ENCODE data around the gene C1orf52.

Gene C1orf52

GRCh38 chr1:85297855-85298629 is 38.6 kb upstream of the C1orf52 start:
- DNase-seq (ENCODE audit: low read depth) = peak; percentile 99
- H3K4me3 ChIP-seq (ENCODE audit: control insufficient read depth, low read depth, low read length) = peak overlapping the region; percentile 4
- no peak for TF ChIP-seq CTCF (conservative IDR thresholded peaks at IDR 0.05; ENCODE audit: control insufficient read depth, insufficient read depth, low read depth, low read length)

- TF ChIP-seq CTCF (conservative IDR thresholded peaks at IDR 0.05; ENCODE audit: control insufficient read depth, insufficient read depth, low read depth, low read length) = no peak
- H3K4me3 ChIP-seq (ENCODE audit: control insufficient read depth, low read depth, low read length) = peak overlapping the region; percentile 4
- DNase-seq (ENCODE audit: low read depth) = no peak
Observed at GRCh38 chr1:85297538-85297854, 38.0 kb upstream of the C1orf52 start.

GRCh38 chr1:85296980-85297379 is 37.5 kb upstream of the C1orf52 start:
- TF ChIP-seq CTCF (conservative IDR thresholded peaks at IDR 0.05; ENCODE audit: control insufficient read depth, insufficient read depth, low read depth, low read length) = no peak
- no peak for DNase-seq (ENCODE audit: low read depth)
- no peak overlapping the region for H3K4me3 ChIP-seq (ENCODE audit: control insufficient read depth, low read depth, low read length)

GRCh38 chr1:85295654-85296053 is 36.2 kb upstream of the C1orf52 start:
- no peak for TF ChIP-seq CTCF (conservative IDR thresholded peaks at IDR 0.05; ENCODE audit: control insufficient read depth, insufficient read depth, low read depth, low read length)
- no peak for DNase-seq (ENCODE audit: low read depth)
- no peak overlapping the region for H3K4me3 ChIP-seq (ENCODE audit: control insufficient read depth, low read depth, low read length)

GRCh38 chr1:85295006-85295431 is 35.6 kb upstream of the C1orf52 start:
- peak; percentile 49 for DNase-seq (ENCODE audit: low read depth)
- no peak for TF ChIP-seq CTCF (conservative IDR thresholded peaks at IDR 0.05; ENCODE audit: control insufficient read depth, insufficient read depth, low read depth, low read length)
- no peak overlapping the region for H3K4me3 ChIP-seq (ENCODE audit: control insufficient read depth, low read depth, low read length)

- TF ChIP-seq CTCF (conservative IDR thresholded peaks at IDR 0.05; ENCODE audit: control insufficient read depth, insufficient read depth, low read depth, low read length) = no peak
- no peak overlapping the region for H3K4me3 ChIP-seq (ENCODE audit: control insufficient read depth, low read depth, low read length)
- DNase-seq (ENCODE audit: low read depth) = peak; percentile 38
Observed at GRCh38 chr1:85290826-85291225, 31.4 kb upstream of the C1orf52 start.

Measured in fibroblast of mammary gland (primary cell).